Lower lobe of right lung (tissue), 2 donors: Measurements from ENCODE around the gene TJP3. TPM values are rescaled to one million over a fixed set of nuclear protein-coding genes. Genes with fewer than 3 reads are reported as not detected.

Experiments used
- ATAC-seq, 2 donors: fragments of 200-7000 bp; cut with Tn5 transposase; one replicate each; pipeline ENCODE4 v1.9.1; 2020 to 2022; ENCODE audit warnings: mild to moderate bottlenecking in 2 of 2, moderate library complexity in 2 of 2
- DNase-seq: peaks from one replicate; pipeline ENCODE4 v3.0.0-alpha.2; 2020
- H3K27ac ChIP-seq: fragments of 200-600 bp; one replicate; pipeline ENCODE4 v1.8.0; 2022
- H3K27me3 ChIP-seq: fragments of 200-600 bp; one replicate; pipeline ENCODE4 v1.8.0; 2022; ENCODE audit warnings: low read depth
- H3K36me3 ChIP-seq: fragments of 200-600 bp; one replicate; pipeline ENCODE4 v1.8.0; 2022; ENCODE audit warnings: mild to moderate bottlenecking
- H3K4me1 ChIP-seq: fragments of 200-600 bp; one replicate; pipeline ENCODE4 v1.8.0; 2022
- H3K4me3 ChIP-seq: fragments of 200-600 bp; one replicate; pipeline ENCODE4 v1.8.0; 2022; ENCODE audit warnings: mild to moderate bottlenecking
- H3K9me3 ChIP-seq: fragments of 200-600 bp; one replicate; pipeline ENCODE4 v1.8.0; 2022
- intact Hi-C: fragments of 100-400 bp; cut with DNase I; formaldehyde crosslinking; loops from one replicate; pipeline ENCODE4 v1.11.0; 2022
- total RNA-seq: library from RNA; stranded (reverse); fragmentation: NEBNext Ultra II Directional; extraction: Animal tissue kit (Norgen Biotek cat#: 25700); gene quantifications from one replicate; pipeline ENCODE4 v1.2.1, GENCODE V29; 2021
- TF ChIP-seq, protein P1 (sequence below): fragments of 200-600 bp; IDR thresholded peaks from one replicate; pipeline ENCODE4 v1.8.0; 2022; ENCODE audit warnings: antibody characterized with exemption, mild to moderate bottlenecking
- donor health status: DM: no; HTN: yes; CAD: no; lungs with severe emphysema.

Gene TJP3
- total RNA-seq, 1 donor from 2014 or later: 34.4 TPM

DNA sequence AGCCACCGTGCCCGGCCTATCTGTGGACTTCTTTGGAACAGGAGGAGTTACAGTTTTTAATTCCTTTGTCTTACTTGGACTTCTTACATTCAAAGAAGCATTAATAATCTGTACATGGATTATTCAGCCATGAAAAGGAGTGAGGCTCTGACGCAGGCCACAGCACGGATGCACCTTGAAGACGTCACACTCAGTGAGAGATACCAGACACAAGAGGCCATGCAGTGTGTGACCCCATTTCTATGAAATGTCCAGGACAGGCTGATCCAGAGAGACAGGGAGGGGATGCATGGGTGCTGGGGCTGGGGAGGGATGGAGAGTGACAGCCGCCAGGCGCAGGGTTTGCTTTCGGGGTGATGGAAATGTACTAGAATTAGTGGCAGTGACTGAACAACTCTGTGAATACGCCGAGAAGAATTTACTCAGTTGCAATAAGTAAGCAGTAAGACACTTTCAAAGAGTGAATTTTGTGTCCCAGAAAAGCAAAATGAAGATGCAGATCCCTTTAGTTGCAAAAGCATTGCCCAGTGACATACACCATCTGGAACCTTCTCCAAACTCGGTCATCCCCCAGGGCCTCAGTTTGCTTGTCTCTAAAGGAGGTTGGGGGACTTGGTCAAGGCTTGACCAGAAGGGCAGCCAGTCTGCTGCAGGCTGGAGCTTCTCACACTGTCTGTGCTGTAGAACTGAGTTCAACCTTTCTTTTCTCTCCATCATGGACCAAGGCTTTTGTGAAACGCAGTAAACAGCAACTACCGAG is 33.2 kb upstream of the TJP3 start:
- ATAC-seq (no peak), DNase-seq (no peak)
- intact Hi-C loops: no loop called here
- Histone ChIP-seq H3K36me3 (peaks cover 7% of the 10 kb centered on the region), H3K4me1 (peaks cover 30% of the 10 kb centered on the region), H3K4me3 (no peak overlapping the region), H3K27ac (no peak overlapping the region), H3K27me3 (no peaks in the 10 kb centered on the region), H3K9me3 (no peaks in the 10 kb centered on the region)
- TF ChIP-seq, protein P1, sequence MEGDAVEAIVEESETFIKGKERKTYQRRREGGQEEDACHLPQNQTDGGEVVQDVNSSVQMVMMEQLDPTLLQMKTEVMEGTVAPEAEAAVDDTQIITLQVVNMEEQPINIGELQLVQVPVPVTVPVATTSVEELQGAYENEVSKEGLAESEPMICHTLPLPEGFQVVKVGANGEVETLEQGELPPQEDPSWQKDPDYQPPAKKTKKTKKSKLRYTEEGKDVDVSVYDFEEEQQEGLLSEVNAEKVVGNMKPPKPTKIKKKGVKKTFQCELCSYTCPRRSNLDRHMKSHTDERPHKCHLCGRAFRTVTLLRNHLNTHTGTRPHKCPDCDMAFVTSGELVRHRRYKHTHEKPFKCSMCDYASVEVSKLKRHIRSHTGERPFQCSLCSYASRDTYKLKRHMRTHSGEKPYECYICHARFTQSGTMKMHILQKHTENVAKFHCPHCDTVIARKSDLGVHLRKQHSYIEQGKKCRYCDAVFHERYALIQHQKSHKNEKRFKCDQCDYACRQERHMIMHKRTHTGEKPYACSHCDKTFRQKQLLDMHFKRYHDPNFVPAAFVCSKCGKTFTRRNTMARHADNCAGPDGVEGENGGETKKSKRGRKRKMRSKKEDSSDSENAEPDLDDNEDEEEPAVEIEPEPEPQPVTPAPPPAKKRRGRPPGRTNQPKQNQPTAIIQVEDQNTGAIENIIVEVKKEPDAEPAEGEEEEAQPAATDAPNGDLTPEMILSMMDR: no peak

DNA sequence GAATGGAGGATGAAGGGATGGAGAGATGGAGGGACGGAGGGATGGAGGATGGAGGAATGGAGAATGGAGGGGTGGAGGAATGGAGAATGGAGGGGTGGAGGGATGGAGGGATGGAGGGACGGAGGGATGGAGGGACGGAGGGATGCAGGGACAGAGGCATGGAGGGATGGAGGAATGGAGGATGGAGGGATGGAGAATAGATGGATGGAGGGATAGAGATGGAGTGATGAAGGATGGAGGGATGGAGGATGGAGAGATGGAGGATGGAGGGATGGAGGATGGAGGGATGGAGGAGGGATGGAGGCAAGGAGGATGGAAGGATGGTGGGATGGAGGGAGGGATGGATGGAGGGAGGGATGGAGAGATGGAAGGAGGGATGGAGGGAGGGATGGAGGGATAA is 30.0 kb upstream of the TJP3 start:
- no peak for DNase-seq
- no peaks in the 10 kb centered on the region for H3K4me1 ChIP-seq
- no peaks in the 10 kb centered on the region for H3K9me3 ChIP-seq
- H3K27me3 ChIP-seq: no peaks in the 10 kb centered on the region
- no peak for ATAC-seq
- TF ChIP-seq, protein P1: no peak
- H3K4me3 ChIP-seq: no peak overlapping the region
- intact Hi-C loops: no loop called here
- no peak overlapping the region for H3K27ac ChIP-seq
- peaks cover 7% of the 10 kb centered on the region for H3K36me3 ChIP-seq

DNA sequence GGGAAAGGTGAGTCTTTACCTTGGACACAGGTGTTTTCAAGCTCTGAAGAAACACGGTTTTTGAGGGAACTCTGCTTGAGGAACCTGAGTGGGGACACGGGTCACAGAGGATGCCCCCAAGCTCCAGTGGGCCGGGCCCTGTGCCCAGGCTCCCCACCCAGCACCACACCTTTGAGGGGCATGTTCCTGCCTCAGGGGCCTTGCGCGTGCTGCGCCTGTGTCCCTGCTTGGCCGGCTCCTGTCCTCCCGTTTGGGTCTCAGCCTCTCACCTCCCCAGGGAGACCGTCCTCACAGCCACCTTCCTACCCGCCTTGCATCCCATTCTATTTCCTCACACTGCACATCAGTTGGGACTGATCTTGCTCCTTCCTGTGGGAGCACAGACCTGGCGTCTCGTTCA is 29.0 kb upstream of the TJP3 start:
- Histone ChIP-seq H3K27ac (no peak overlapping the region), H3K4me1 (no peaks in the 10 kb centered on the region), H3K9me3 (peaks cover under 1% of the 10 kb centered on the region), H3K36me3 (peaks cover 8% of the 10 kb centered on the region), H3K27me3 (no peaks in the 10 kb centered on the region), H3K4me3 (no peak overlapping the region)
- no peak for DNase-seq
- TF ChIP-seq, protein P1: no peak
- ATAC-seq: no peak
- intact Hi-C loops: no loop called here

DNA sequence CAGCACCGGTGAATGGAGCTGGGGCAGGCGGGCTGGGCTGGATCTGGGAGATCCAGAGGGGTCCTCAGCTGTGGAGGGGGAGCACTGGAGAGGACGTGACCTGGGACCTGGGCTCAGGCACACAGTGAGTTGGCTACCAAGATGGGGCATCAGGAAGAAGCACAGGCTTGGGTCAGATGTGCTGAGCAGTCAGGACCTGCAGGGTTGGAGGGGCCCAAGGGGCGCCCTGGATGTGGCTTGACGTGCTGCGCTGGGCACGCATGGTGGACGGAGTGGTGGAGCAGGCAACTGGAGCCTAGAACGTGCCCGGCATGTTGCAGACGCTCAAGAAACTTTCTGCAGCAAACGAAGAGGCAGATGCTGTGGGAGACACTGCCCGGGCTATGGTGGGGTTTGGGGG is 28.6 kb upstream of the TJP3 start:
- TF ChIP-seq, protein P1: no peak
- Histone ChIP-seq H3K36me3 (peaks cover 12% of the 10 kb centered on the region), H3K4me1 (no peaks in the 10 kb centered on the region), H3K27me3 (no peaks in the 10 kb centered on the region), H3K4me3 (no peak overlapping the region), H3K9me3 (peaks cover 5% of the 10 kb centered on the region), H3K27ac (no peak overlapping the region)
- no peak for DNase-seq
- no peak for ATAC-seq
- intact Hi-C loops: no loop called here

DNA sequence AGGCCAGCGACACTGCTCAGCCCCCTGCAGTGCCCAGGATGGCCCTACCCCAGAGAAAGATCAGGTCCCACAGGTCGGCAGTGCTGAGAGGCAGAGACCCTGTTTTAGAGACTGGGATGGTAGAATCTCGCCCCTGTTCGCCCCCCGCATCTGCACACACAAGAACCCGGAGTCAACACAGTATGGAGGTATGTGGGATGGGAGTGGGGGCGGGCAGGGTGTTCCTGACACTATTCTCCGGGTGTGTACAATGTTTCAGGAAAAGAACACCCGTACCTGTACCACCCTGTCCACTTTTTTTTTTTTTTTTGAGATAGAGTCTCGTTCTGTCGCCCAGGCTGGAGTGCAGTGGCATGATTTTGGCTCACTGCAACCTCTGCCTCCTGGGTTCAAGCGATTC is 27.2 kb upstream of the TJP3 start:
- H3K36me3 ChIP-seq: peaks cover 13% of the 10 kb centered on the region
- H3K27ac ChIP-seq: no peak overlapping the region
- TF ChIP-seq, protein P1: no peak
- no peaks in the 10 kb centered on the region for H3K27me3 ChIP-seq
- H3K4me3 ChIP-seq: no peak overlapping the region
- intact Hi-C loops: no loop called here
- H3K9me3 ChIP-seq: peaks cover 7% of the 10 kb centered on the region
- H3K4me1 ChIP-seq: no peaks in the 10 kb centered on the region
- no peak for ATAC-seq
- DNase-seq: no peak
